ENCODE measurements around the gene CCDC18. TPM values are rescaled to one million over a fixed set of nuclear protein-coding genes. Genes with fewer than 3 reads are reported as not detected.
"Not testable (repeated sequence)": the region's sequence is repeated elsewhere in the genome, so short reads cannot be mapped to it uniquely, and the experiment has no call there.

The CCDC18 gene
- total RNA-seq, 2 donors from 2014 or later, result 1.3 to 4.4 TPM

DNA sequence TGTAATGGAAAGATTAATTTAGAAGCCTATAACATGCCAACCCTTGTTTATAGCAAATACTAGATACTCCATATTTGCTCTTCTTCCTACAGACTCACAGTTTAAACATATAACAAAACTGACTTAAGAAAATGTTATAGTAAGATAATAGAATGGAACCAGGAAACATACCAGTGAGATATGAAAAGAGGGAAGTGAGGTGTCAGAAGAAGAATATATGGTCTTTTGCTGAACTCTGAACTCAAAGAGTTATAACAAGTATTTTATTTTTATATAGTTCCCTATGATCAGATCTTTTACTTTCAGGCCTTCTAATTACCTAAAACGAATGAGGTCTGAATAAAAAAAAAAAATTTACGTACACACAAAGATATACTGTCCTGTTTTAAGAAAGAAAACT is 21.2 kb upstream of the CCDC18 start:
- WGBS, 2 donors, result 82 to 83% methylated on average over 2 of the region's 2 CpGs
- Histone ChIP-seq H3K4me1 (peaks cover 4% of the 10 kb centered on the region), H3K27ac (no peak overlapping the region), H3K27me3 (no peaks in the 10 kb centered on the region), H3K9me3 (no peaks in the 10 kb centered on the region), H3K36me3 (replicated peaks in 1 of 2; ENCODE audit: insufficient read depth in 1 of 2, low read depth in 2 of 2) (peaks cover 0 to 12% of the 10 kb centered on the region in 2 donors), H3K4me3 (no peak overlapping the region)
- DNase-seq (no peak), ATAC-seq (no peak)
- intact Hi-C loops (cut with DNase I), result no loop called here
- TF ChIP-seq, protein P1, sequence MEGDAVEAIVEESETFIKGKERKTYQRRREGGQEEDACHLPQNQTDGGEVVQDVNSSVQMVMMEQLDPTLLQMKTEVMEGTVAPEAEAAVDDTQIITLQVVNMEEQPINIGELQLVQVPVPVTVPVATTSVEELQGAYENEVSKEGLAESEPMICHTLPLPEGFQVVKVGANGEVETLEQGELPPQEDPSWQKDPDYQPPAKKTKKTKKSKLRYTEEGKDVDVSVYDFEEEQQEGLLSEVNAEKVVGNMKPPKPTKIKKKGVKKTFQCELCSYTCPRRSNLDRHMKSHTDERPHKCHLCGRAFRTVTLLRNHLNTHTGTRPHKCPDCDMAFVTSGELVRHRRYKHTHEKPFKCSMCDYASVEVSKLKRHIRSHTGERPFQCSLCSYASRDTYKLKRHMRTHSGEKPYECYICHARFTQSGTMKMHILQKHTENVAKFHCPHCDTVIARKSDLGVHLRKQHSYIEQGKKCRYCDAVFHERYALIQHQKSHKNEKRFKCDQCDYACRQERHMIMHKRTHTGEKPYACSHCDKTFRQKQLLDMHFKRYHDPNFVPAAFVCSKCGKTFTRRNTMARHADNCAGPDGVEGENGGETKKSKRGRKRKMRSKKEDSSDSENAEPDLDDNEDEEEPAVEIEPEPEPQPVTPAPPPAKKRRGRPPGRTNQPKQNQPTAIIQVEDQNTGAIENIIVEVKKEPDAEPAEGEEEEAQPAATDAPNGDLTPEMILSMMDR (IDR thresholded peaks at IDR 0.05), result no peak
- TF ChIP-seq POLR2A (IDR thresholded peaks at IDR 0.05), result no peak

DNA sequence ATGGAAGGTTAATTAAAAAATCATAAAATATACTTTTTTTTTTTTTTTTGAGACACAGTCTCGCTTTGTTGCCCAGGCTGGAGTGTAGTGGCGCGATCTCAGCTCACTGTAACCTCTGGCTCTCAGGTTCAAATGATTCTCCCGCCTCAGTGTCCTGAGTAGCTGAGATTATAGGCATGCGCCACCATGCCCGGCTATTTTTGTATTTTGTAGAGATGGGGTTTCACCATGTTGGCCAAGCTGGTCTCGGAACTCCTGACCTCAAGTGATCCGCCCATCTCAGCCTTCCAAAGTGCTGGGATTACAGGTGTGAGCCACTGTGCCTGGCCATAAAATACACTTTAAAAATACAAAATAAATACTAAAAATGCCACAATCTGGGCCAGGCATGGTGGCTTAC is 17.2 kb upstream of the CCDC18 start:
- H3K27me3 ChIP-seq; DNase-seq; H3K27ac ChIP-seq; intact Hi-C loops (cut with DNase I); ATAC-seq; H3K9me3 ChIP-seq; H3K4me3 ChIP-seq; H3K36me3 ChIP-seq (replicated peaks in 1 of 2; ENCODE audit: insufficient read depth in 1 of 2, low read depth in 2 of 2); H3K4me1 ChIP-seq: not testable (repeated sequence)
- 96 to 97% methylated on average over 8 of the region's 8 CpGs for WGBS, 2 donors

DNA sequence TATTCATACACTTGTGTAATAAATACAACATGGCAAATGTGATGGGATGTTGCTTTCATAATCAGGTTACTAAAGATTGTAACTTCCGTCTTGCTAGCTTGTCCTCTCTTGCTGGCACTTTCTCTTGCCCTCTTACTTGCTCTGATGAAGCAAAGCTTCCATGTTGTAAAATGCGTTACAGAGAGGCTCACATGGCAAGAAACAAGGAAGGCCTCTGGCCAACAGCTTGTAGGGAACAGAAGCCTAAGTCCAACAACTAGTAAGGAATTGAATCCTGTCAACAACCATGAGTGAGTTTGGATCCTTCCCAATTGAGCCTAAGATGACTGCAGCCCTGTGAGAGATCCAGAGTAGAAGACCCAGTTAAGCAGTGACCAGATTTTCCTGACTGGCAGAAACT is 15.7 kb upstream of the CCDC18 start:
- no peak for TF ChIP-seq POLR2A (IDR thresholded peaks at IDR 0.05)
- TF ChIP-seq, protein P1 (IDR thresholded peaks at IDR 0.05), result no peak
- H3K4me1 ChIP-seq, result peaks cover 4% of the 10 kb centered on the region
- WGBS, 2 donors, result 86 to 93% methylated on average over 2 of the region's 2 CpGs
- no peak overlapping the region for H3K27ac ChIP-seq
- no peak for DNase-seq
- H3K36me3 ChIP-seq (replicated peaks in 1 of 2; ENCODE audit: insufficient read depth in 1 of 2, low read depth in 2 of 2), result no peaks in the 10 kb centered on the region
- no peaks in the 10 kb centered on the region for H3K9me3 ChIP-seq
- no peaks in the 10 kb centered on the region for H3K27me3 ChIP-seq
- intact Hi-C loops (cut with DNase I), result no loop called here
- H3K4me3 ChIP-seq, result no peak overlapping the region
- no peak for ATAC-seq

DNA sequence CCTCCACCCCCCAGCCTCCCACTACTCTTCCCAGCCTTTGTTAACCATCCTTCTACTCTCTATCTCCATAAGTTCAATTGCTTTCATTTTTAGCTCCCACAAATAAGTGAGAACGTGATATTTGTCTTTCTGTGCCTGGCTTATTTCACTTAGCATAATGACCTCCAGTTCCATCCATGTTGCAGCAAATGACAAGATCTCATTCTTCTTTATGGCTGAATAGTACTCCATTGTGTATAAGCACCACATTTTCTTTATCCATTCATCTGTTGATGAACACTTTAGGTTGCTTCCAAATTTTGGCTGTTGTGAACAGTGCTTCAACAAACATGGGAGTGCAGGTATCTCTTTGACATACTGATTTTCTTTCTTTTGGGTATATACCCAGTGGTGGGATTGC is 14.6 kb upstream of the CCDC18 start:
- H3K9me3 ChIP-seq; intact Hi-C loops (cut with DNase I); DNase-seq; ATAC-seq; H3K27me3 ChIP-seq; H3K4me1 ChIP-seq; H3K27ac ChIP-seq; H3K4me3 ChIP-seq; H3K36me3 ChIP-seq (replicated peaks in 1 of 2; ENCODE audit: insufficient read depth in 1 of 2, low read depth in 2 of 2): not testable (repeated sequence)
- 83 to 97% methylated on average over 1 of the region's 1 CpG for WGBS, 2 donors

DNA sequence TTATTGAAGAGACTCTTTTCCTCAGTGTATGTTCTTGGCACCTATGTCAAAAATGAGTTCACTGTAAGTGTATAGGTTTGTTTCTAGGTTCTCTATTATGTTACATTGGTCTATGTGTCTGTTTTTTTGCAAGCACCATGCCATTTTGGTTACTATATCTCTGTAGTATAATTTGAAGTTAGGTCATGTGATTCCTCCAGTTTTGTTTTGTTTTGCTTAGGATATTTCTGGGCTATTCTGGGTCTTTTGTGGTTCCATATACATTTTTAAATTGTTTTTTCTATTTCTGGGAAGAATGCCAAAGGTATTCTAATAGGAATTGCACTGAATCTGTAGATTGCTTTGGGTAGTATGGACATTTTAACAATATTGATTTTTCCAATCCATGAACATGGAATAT is 13.5 kb upstream of the CCDC18 start:
- peaks cover 6% of the 10 kb centered on the region for H3K4me1 ChIP-seq
- no peaks in the 10 kb centered on the region for H3K27me3 ChIP-seq
- no peaks in the 10 kb centered on the region for H3K36me3 ChIP-seq (replicated peaks in 1 of 2; ENCODE audit: insufficient read depth in 1 of 2, low read depth in 2 of 2)
- H3K9me3 ChIP-seq, result no peaks in the 10 kb centered on the region
- no peak for DNase-seq
- TF ChIP-seq, protein P1 (IDR thresholded peaks at IDR 0.05), result no peak
- TF ChIP-seq POLR2A (IDR thresholded peaks at IDR 0.05), result no peak
- H3K27ac ChIP-seq, result no peak overlapping the region
- intact Hi-C loops (cut with DNase I), result no loop called here
- ATAC-seq, result no peak
- H3K4me3 ChIP-seq, result no peak overlapping the region

DNA sequence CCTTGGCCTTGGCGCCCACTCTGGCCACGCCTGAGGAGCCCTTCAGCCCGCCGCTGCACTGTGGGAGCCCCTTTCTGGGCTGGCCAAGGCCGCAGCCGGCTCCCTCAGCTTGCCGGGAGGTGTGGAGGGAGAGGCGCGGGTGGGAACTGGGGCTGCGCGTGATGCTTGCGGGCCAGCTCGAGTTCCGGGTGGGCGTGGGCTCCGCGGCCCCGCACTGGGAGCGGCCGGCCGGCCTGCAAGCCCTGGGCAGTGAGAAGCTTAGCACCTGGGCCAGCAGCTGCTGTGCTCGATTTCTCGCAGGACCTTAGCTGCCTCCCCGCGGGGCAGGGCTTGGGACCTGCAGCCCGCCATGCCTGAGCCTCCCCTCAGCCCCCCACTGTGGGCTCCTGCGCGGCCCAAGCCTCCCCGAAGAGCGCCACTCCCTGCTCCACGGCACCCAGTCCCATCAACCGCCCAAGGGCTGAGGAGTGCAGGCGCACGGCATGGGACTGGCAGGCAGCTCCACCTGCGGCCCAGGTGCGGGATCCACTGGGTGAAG is 10.3 kb upstream of the CCDC18 start:
- WGBS, 2 donors, result 90 to 92% methylated on average over 2 to 21 of the region's 36 CpGs
- H3K9me3 ChIP-seq; intact Hi-C loops (cut with DNase I); H3K27me3 ChIP-seq; H3K27ac ChIP-seq; H3K36me3 ChIP-seq (replicated peaks in 1 of 2; ENCODE audit: insufficient read depth in 1 of 2, low read depth in 2 of 2); ATAC-seq; H3K4me3 ChIP-seq; DNase-seq: not testable (repeated sequence)
- H3K4me1 ChIP-seq, result peaks cover 14% of the 10 kb centered on the region

Data from body of pancreas (tissue), 4 donors.